Neural progenitor cell (in vitro differentiated cells): ENCODE data around the gene GALNS.

ENCODE experiments used
- EZH2 ChIP-seq: fragments of 200-600 bp; sonication (generic); IDR thresholded peaks from 2 replicates; pipeline ENCODE4 v1.6.1; 2017; ENCODE audit warnings: antibody characterized with exemption, mild to moderate bottlenecking, moderate library complexity
- EZH2phosphoT487 ChIP-seq: fragments of 200-600 bp; sonication (generic); IDR thresholded peaks from 2 replicates; pipeline ENCODE4 v1.6.1; 2017; ENCODE audit warnings: antibody characterized with exemption
- TF ChIP-seq, protein P1 (sequence below): fragments of 200-600 bp; sonication (generic); IDR thresholded peaks from 2 replicates; pipeline ENCODE4 v1.5.1; 2017; ENCODE audit warnings: antibody characterized with exemption, mild to moderate bottlenecking

DNA sequence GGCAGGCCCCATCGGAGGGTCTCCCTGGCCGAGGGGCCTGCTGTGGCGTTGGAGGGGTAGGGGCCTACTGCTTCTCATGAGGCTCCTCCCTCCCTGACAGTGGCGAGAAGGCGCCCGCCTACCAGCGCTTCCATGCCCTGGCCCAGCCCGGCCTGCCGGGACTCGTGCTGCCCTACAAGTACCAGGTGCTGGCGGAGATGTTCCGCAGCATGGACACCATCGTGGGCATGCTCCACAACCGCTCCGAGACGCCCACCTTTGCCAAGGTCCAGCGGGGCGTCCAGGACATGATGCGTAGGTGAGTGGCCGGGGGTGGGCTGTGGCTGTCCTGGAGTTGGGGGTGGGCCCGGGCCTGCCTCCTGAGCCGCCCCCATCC, 51.4 kb downstream of the GALNS start:
- TF ChIP-seq, protein P1, sequence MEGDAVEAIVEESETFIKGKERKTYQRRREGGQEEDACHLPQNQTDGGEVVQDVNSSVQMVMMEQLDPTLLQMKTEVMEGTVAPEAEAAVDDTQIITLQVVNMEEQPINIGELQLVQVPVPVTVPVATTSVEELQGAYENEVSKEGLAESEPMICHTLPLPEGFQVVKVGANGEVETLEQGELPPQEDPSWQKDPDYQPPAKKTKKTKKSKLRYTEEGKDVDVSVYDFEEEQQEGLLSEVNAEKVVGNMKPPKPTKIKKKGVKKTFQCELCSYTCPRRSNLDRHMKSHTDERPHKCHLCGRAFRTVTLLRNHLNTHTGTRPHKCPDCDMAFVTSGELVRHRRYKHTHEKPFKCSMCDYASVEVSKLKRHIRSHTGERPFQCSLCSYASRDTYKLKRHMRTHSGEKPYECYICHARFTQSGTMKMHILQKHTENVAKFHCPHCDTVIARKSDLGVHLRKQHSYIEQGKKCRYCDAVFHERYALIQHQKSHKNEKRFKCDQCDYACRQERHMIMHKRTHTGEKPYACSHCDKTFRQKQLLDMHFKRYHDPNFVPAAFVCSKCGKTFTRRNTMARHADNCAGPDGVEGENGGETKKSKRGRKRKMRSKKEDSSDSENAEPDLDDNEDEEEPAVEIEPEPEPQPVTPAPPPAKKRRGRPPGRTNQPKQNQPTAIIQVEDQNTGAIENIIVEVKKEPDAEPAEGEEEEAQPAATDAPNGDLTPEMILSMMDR: no peak
- TF ChIP-seq EZH2 (no peak), EZH2phosphoT487 (no peak)
